Glomerular endothelial cell (primary cell): ENCODE data around the gene DNAH10. TPM values are rescaled to one million over a fixed set of nuclear protein-coding genes. Genes with fewer than 3 reads are reported as not detected.
"Not testable (repeated sequence)": the region's sequence is repeated elsewhere in the genome, so short reads cannot be mapped to it uniquely, and the experiment has no call there.

Experiments used
- DNase-seq: peaks from one replicate; pipeline ENCODE4 v3.0.0-alpha.2; 2011; ENCODE audit warnings: low read depth, low spot score; ENCODE audit errors: extremely low read depth
- total RNA-seq: library from RNA; depleted of rRNA; stranded (reverse); fragments of >200 nt; gene quantifications from 2 replicates; pipeline ENCODE4 v1.2.3, GENCODE V29; 2015

Gene DNAH10
- total RNA-seq, 1 donor from 2014 or later = not detected

DNA sequence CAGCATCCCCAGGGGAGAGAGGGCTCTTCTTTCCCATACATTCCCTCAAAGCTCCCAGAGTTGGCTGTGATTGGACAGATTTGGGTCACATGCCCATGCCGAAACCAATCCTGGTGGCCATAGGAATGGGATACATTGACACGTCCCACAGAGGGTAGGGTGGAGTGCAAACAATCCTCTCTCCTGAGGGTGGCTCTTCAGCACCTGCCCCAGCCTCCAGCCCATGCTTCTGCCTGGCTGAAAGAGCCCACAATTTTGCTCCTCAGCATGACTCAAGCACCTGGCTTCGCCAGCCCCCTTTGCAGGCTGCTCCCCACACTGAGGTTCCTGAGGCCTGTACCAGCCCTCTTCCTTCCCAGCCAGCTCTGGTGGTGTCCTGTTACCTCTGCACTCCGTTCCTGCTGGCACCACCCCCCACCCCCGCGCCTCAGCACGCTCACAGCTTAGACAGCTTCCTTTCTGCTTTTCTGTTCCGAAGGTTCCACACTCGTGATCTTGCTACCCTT lies 138.8 kb downstream of the DNAH10 start:
- no peak for DNase-seq

DNA sequence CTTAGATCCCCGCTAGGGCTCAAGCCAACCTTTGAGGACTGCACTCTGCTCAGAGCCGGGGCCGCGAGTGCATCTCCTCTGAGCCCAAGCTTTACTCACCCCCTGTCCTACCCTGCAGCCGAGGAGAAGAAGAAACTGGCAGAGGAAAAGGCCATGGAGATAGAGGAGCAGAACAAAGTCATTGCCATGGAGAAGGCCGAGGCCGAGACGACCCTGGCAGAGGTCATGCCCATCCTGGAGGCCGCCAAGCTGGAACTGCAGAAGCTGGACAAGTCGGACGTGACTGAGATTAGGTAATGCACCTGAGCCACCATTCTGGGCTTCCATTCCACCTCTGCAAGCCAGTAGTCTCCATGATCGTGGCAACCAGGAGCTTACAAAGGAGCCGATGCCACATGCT lies 140.7 kb downstream of the DNAH10 start:
- DNase-seq = no peak

DNA sequence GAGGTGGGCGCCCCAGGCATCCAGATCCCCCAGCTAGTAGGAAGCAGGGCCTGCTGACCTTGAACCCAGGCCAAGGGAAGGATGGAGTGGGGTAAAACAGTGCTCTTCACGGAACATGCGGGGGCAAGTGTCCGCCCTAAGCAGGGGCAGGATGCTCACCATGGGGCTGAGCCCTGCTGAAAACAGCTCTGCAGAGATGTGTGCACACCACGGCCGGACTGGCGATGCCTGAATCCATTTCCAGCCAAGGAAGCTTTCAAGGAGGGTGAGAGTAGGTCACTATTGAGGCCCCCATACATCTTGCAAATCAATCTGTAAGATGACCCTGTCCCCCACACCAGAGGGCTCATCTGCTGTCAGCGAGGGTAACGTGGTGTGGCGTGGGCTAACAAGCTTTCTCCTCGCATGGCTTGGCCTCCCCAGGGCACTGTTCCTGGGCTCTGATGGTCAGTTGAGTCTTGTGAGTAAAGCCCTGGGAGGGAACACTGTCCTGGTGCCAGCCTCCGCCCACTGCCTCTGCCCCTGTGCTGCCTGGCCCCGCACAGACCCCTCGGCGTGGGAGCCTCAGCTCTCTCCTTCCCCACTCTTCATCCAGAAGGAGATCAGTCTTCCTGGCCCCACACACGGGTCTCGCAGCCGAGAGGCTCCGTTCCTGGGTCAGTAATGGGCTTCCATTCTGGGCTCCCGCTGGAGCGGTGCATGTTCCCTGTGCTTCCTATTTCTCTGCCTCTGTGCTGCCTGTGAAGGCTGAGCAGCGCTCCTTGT lies 141.4 kb downstream of the DNAH10 start:
- no peak for DNase-seq

DNA sequence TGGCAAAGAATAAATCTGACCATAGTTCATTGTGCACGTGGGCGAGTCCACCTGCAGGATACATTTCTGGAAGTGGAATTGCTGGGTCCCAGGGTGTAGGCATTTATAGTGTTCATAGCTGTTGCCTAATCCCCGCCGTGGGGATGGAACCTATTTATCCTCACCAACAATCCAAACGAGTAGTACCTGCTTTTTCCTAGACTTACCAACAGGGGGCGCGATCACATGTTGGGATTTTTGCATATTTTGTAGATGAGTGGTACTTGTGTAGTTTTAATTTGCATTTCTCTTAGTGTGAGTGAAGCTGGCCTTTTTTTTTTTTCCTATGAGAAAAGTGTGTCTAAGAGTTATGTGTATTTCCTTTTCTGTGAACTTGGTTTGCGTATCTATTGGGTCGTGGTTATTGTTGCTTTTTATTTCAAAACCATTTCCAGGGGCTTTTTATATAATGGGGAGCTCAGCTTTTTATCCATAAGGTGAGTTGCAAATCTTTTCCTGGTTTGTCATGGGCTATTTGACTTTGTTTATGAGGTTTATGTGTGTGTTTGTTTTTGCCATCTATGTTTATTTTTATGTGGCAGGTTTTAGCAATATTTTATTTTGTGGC lies 143.3 kb downstream of the DNAH10 start:
- DNase-seq = peak; percentile 44

DNA sequence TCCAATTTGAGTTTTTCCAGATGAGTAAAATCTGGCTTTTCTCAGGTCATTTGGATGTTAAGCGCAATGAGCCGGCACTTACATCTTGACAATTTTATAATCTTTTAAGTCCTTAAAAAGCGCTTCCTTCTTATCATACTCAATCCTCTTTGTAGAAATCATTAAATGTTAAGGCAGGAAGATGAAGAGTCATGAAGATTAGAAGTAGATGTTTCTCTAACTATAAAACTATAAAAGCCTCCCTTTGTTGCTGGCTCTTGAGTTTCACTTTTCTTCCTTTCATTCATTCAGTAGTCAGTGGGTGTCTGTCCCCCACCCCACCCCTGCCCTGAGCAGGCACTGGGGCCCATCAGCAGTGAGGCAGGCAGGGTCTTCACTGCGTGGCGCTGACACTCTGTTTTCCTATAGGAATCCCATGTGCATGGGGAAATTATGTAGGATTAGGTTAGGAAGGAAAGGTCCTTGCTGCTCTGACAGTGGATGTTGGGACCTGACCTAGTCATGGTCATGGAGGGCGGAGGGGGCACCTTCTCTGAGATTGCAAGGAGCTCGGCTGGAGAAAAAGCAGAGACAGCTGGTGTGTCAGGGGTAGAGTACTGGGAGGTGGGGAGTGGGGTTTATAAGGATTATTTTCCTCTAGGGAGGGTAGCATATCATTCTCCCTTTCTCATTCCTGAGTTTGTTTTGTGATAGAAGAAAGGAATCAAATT lies 144.8 kb downstream of the DNAH10 start:
- DNase-seq = no peak

DNA sequence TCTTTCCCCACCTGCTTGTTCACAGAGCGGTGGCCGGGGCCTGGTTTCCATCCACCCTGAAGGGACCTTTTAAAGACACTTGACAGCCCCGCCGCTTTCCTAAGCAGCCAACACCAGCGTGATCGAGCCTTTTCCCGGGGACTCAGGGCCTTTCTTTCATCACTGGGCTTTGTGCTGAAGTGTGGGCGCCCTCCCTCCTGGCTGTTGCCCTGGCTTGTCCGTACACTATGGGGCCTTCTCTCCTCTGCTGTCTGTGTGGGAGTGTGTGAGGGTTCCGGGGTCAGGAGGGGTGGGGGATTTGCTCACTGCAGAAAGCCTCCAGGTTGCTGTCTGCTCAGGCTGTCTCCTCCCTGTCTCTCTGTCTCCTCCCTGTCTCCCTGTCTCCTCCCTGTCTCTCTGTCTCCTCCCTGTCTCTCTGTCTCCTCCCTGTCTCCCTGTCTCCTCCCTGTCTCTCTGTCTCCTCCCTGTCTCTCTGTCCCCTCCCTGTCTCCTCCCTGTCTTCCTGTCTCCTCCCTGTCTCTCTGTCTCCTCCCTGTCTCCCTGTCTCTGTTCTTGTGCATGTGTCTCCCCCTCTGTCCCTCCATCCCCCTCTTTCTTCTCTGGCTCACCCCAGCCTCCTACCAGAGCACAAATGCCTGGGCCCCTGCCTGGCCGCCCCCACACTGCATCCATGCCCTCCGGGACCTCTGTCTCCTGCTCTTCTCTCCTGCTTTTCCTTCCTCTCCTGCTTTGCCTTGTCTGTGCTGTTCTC lies 145.8 kb downstream of the DNAH10 start:
- DNase-seq = no peak

DNA sequence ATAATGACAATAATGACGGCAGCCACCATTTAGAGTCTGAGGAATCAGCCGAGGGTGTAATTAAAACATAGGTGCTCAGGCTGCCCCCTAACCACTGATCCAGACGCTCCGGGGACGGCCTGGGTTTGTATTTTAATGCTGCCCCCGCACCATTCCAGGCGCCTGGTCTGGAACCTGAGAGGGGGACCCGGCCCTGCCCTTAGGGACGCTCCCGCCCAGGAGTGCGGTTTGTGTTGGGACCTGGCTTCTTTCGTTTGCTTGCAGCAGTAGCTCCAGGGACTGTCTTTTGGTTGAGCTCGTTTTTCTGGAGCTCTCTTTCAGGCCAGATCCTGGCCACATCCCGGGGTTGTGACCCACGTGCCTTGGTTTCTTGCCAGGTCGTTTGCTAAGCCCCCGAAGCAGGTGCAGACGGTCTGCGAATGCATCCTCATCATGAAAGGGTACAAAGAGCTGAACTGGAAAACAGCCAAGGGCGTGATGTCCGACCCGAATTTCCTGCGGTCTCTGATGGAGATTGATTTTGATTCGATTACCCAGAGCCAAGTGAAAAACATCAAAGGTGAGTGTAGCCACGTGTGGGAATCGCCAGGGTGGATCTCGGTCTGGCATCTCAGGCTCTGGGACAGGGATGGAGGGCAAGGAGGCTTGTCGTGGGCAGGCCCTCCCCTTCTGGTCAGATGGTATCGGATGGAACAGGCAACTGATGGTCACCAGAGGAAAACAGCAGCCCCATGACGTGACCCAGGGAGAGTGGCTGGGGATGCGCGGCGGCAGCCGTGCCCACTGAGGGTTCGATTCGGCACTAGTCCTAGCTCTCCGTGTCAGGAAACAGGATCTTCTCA lies 147.0 kb downstream of the DNAH10 start:
- no peak for DNase-seq

DNA sequence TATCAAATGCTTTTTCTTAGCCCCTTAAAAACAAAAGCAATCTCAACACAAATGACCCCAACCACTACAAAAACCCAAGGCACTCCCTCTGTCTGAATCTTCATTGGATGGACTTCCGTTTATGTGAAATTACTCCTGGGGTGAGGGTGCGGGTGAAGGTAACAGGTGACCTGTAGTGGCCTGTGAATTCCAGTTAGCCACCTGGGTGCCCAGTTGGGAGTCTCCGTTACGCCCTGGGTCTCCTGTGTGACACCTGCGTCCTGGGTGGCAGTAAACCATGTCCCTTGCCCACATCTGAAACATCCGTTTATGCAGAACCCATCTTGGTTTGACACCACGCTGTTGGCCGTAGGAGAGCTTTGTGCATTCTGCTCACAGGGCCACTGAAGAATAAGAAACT lies 148.0 kb downstream of the DNAH10 start:
- no peak for DNase-seq

DNA sequence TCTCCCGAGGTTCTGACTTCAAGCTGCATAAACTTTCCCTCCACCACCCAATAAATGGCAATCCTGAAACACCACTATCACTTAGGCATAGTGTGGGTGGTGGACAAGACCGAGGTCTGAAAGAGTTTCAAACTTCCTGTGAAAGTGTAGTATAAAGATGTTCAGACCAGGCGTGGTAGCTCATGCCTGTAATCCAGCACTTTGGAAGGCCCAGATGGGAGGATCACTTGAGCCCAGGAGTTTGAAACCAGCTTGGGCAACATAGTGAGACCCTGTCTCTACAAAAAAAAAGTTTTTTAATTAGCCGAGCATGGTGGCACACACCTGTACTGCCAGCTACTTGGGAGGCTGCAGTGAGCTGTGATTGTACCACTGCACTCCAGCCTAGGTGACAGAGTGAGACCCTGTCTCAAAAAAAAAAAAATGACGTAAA lies 148.7 kb downstream of the DNAH10 start:
- DNase-seq = no peak

DNA sequence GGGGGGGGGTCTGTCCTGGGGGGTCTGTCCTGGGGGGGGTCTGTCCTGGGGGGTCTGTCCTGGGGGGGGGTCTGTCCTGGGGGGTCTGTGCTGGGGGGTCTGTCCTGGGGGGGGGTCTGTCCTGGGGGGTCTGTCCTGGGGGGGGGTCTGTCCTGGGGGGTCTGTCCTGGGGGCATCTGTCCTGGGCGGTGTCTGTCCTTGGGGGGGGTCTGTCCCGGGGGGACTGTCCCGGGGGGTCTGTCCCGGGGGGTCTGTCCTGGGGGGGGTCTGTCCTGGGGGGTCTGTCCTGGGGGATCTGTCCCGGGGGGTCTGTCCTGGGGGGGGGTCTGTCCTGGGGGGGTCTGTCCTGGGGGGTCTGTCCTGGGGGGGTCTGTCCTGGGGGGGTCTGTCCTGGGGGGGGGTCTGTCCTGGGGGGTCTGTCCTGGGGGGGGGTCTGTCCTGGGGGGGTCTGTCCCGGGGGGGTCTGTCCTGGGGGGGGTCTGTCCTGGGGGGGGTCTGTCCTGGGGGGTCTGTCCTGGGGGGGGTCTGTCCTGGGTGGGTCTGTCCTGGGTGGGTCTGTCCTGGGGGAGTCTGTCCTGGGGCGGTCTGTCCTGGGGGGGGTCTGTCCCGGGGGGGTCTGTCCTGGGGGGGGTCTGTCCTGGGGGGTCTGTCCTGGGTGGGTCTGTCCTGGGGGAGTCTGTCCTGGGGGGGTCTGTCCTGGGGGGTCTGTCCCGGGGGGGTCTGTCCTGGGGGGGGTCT lies 149.7 kb downstream of the DNAH10 start:
- DNase-seq = not testable (repeated sequence)

DNA sequence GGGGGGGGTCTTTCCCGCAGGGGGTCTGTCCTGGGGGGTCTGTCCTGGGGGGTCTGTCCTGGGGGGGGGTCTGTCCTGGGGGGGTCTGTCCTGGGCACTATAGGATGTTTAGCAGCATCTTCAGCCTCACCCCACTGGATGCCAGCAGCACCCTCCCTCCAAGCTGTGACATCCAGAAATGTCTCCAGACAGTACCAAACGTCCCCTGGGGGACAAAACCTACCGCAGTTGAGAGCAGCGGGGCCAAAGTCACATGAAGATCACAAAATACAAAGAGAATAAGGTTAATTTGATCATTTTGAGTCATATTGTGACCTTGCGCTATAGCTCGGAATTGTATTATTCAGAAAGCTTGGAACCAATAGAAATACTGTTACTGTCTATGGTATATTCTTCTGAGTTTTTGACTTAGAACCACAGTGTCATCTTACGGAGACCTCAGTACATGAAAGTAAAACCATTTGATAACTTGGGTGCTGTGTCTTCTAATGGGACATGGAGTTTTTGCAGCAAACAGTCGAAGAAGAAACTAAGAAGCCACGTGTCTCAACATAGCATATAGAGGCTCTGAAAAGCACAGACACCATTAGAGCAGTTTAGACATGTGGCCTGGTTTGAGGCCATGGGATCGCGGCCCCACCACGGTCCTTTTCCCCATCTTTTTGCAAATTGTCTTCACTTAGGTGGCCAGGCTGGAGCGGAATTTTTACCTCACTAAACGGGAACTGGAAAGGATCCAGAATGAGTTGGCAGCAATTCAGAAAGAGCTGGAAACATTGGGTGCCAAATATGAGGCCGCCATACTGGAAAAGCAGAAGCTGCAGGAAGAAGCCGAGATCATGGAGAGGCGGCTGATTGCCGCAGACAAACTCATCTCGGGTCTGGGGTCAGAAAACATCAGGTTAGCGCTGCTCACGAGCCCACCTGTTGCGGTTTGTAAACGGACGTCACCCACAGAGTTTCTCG lies 150.6 kb downstream of the DNAH10 start:
- no peak for DNase-seq

DNA sequence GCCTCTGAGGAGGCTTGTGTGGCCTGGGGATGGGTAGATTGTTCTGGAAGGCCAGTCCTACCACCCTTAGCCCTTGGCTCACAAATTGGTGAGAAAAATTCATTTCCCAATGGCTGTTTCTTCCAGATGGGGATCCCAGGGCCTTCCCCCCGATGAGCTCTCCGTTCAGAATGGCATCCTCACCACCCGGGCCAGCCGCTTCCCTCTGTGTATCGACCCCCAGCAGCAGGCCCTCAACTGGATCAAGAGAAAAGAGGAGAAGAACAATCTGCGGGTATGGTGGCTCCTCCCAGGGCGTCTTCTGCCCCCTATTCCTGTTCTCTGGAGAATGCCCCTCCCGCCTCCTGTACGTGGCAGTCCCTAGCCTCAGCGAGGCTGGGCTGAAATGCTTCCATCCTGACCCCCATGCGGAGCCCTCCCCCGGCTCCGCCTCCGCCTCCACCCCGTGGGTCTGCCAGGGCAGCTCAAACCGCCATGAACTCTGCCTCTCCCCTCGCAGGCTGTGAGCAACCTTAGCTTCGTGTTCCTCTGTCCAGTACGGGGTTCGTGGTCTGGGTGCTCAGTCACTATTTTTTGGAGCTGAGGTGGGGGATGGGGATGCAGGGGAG lies 152.7 kb downstream of the DNAH10 start:
- DNase-seq = no peak

DNA sequence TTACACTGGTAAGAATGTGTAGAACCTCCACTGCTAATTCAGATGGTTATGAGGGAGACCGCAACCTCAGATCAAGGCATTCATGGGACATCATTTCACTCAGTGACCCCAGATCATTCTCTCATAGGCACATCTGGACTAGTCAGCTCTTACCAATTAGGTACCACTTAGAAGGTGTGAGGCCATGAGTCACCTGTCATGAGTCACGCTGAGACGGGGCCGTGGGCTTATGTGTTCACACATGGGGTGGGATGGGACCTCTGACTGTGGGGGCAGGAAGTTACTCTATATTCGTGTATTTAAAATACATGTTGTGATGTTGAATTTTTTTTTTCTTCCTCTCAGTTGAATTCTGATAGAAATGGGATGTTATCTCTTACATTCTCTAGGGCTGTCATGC lies 154.6 kb downstream of the DNAH10 start:
- no peak for DNase-seq

DNA sequence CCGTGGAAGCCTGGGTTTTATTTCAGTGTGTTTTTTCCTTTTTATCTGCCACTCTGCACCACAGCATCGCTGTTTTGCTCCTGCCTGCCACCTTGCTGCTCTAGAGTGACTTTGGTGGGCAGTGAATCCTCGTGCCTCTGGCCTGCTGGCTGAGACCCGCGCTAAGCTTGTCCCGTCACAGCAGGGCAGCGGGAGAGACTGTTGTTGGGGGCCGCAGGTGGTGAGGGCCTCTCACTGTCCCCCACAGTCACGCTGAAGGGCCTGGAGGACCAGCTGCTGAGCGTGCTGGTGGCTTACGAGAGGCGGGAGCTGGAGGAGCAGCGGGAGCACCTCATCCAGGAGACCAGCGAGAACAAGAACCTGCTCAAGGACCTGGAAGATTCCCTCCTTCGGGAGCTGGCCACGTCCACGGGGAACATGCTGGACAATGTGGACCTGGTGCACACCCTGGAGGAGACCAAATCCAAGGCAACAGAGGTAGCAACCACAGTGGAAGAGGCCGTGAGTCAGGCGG lies 155.3 kb downstream of the DNAH10 start:
- DNase-seq = no peak

DNA sequence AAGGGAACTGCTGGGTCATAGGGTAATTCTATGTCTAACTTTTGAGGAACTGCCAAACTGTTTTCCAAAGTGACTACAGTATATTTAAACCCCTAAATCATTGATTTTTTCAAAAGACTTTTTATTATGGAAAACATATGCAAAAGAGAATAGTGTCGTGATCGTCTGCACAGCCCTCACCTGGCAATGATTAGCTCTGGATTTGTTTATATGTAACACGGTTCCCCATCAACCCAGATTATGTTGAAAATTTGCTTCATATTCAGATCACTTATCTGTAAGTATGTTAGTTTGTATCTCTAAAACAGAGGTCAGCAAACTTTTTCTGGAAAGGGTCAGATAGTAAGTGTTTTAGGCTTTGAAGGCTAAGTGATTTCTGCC lies 157.9 kb downstream of the DNAH10 start:
- DNase-seq = no peak

DNA sequence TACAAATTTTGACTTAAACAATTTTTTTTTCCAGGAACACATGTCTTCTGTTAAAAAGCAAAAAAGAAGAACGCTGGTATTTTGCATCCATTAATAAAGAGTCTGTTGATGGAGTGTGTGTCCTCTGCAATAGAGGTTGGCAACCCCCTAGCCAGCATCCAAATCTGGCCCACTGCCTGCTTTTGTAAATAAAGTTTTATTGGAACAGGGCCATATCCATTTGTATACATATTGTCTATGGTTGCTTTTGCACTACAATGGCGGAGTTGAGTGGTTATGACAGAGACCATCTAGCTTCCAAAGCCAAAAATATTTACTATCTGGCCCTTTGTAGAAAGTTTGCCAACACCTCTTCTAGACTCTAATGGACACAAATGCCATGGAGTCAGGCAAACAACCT lies 160.9 kb downstream of the DNAH10 start:
- no peak for DNase-seq

DNA sequence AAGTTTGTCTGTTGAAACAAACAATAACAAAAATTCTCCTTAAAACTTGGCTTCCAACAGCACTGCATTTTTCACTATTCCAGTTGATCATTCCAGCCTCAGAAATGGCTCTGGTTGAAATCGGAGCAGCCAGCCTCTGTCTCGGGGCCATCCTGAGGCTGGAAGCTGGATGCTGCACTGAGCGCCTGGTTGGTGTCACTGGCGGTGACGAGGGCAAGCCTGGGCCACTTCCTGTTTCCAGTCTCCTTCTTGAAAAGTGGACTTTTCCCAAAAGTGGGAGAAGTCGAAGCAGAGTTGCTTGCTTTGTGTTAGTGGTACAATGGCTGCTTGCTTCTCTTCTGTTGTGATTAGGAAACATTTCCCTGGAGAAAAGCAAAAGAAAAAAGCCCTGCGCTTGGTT lies 161.8 kb downstream of the DNAH10 start:
- DNase-seq = no peak

DNA sequence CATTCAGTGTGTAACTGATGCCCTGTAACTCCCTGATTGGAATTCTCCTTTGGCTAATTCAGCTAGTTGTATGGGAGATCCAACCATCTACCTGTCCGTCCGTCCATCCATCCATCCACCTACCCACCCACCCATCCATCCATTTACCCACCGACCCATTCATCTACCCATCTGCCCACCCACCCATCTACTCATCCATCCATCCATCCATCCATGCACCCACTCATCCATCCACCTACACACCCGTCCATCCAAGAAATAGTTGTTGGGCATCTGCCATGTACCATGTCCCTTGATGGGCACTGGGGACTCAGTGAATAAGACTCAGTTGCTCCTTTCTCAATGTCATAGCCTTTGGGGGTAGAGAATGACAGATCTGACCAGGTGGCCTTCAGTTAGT lies 162.4 kb downstream of the DNAH10 start:
- DNase-seq = no peak
